NOMO-1 treated with dmso at 0.1 percent for 144 hours (cell line): ENCODE results near the gene KLK12.

ENCODE experiments used
- DNase-seq: peaks from one replicate; lab custom pipeline; 2025; ENCODE audit not compliant: unreplicated experiment; lab: John Stamatoyannopoulos, UW

Gene KLK12

DNA sequence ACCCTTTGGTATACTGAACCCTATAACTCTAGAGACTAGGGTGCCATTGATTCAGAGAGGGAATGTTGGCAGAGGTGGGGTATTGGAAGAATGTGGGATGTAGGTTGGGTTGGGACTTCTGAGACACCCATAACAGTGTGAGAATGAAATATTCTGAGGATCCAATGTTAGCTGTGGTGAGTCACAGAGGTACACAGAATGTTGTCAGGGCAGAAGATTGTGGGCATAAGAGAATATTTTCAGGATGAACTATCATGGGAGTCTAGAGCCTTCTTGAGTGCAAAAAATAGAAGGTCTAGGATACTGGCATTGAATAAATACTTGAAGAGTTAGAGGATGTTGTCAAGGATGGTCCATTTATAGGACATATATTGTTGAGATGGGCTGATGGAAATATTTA lies 21.1 kb upstream of the KLK12 start:
- DNase-seq, result no peak

DNA sequence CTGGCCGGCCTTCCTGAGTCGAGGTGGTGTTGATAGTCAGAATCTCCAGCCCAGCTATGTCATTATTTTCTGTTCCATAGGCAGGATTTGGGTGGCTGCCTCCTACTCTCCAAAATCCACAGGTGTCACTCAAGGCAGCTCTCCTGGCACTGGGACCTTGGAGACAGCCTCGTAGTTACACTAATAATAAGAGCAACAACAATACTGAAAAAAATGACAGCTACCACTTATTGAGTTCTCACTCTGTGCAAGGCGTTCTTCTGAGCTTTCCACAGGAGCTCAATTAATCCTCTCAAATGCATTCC lies 12.2 kb upstream of the KLK12 start:
- no peak for DNase-seq

DNA sequence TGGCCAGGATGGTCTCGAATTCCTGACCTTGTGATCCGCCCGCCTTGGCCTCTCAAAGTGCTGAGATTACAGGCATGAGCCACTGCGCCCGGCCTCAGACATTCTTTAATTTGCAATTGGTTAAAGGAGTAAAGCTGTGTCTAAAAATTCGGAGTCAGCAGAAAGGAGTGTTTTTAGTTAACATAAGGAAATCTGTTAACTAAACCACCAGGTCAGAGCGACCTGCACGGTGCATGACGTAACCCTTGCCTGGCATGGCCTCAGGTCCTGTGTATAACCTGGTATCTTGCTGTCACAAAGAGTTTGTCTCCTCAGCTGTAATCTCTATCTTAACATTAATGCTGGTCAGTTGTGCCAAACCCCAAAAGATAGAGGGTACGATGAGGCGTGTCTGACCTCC lies 9.5 kb upstream of the KLK12 start:
- no peak for DNase-seq

DNA sequence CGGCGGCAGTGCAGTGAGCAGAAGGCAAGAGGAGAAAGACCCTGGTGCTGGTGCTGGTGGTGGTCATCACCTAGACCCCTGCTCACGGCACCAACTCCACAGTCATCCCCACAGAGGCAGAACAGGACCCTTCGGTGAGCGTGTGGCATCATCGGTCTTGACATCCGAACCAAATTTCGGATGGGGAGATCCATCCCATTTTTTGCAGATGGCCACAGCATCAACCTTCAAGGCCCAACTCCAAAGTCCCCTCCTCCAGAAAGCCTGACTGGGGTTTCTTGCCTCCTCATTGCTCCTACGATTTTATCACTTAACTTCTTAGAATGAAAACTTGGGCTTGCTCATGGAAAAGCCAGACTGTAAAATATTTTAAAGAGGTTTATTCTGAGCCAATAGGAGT lies 8.7 kb upstream of the KLK12 start:
- DNase-seq, result no peak

DNA sequence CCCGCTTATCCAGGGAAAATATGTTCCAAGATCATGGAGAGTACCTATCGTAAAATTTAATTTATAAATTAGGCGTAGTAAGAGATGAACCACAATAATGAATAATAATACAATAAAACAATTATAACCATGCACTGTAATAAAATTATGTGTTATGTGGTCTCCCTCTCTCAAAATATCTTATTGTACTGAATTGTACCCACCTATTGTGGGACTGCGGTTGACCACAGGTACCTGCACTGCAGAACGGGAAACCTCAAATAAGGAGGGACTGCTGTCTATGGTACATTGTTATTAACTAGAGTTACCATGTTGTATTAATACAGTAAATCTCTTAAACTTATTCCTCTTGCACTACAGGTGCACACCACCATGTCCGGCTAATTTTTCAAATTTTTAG lies 5.3 kb upstream of the KLK12 start:
- DNase-seq, result no peak

DNA sequence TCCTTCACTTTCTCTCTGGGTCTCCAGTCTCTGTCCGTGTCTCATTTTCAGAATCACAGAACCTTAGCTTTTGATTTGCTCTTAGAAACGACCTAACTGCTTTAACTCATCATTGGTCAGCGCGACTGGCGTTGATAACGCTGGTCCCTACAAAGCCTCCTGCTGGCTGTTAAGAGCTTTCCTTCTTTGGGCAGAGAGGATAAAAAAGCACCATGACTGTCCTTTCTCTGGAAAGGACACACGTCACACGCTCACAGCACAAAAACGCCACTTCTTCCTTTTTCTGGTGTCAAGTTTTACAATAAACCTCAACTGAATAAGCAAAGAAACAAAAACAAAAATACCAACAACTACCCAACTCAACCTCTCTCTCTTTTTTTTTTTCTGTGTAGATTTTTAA lies 1.7 kb upstream of the KLK12 start:
- DNase-seq, result no peak

DNA sequence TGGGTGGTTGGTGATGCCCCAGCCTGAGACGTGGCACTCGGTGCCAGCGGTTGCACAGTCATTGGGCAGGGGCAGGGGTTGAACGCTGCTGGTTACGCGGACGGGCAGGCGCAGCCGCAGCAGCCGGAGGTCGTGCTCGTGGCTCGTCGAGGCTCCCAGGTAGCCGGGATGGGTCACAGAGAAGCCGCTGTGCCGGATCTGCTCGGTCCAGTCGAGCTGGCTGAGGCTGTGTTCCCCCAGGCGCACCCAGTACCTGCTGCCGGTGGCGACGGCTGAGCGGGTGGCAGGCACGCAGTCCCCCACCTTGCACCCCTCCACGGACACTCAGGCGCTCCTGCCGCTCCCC lies 2.9 kb downstream of the KLK12 start:
- DNase-seq, result no peak

DNA sequence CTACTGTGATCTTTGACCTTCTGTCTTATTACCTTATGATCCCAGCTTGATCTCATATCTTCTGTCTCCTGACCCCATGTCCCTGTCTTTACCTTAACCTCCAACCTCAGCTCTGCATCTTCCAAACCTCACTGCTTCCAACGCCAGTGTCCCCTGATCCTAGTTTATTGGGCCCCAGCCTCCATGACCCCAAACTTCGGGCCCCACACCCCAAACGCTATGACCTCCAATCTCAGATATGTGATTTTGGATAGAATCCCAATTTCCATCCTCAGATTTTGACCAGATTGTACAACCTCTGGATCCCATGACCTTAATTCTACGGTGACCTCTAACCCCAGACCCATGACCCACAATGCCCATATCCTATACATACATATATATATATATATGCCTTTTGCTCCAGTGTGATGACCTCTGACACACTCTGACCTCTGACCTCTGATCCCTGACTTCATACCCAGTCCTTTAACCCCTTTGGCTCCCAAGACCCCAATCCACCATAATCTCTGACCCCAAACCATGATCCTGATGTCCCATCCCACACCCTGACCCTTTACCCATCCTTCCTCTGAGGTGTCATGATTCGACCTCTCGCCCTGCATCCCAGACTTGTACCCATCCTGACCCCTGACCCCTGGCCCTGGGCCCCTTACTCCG lies 3.5 kb downstream of the KLK12 start:
- DNase-seq, result no peak

DNA sequence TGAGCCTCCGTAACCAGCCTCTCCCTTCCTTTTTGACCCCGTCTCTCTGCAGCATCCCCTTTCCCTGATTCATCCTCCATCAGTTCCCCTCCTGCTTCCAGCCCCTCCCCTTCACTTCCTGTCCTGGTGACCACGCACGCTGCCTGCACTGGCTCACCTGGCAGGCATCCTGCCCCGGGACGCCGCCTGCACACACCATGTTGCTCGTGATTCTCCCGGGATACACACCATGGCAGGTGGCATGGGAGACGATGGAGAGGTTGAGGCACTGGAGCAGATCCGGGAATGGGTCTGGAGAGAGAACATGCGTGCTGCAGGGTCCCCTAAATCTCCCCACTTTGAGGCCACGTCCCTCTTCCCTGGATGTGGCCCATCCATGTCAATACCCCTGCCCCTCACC lies 4.2 kb downstream of the KLK12 start:
- no peak for DNase-seq

DNA sequence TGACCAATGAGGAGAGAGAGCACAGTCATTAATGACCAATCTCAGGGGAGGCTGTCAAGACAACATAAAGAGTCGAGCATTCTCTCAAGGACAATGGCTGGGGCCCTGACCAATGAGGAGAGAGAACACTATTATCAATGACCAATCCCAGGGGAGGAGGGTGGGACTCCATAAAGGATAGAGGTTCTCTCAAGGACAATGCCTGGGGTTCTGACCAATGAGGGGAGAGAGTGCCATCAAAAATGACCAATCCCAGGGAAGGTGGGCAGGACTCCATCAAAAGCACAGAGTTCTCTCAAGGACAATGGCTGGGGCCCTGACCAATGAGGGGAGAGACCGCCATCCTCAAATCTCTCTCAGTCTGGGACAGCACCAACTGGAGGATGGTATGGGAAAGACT lies 5.1 kb downstream of the KLK12 start:
- no peak for DNase-seq

DNA sequence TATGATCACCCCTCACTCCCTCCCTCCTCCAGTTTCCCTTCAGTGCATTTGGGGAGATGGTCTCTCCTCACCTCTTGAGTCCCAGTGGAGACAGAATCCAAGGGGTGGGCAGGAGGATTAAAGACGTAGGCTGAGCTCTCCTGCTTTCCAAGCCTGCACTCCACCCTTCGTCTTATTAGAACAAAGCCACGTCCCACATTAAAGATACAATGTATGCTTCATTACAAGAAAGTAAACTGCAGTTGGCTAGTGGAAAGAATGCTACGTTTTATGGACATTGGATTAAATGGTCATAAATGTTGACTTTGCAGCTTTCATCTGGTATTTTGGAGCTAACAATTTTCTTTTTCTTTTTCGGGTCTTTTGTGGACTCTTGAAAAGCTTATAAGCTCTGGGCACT lies 6.9 kb downstream of the KLK12 start:
- no peak for DNase-seq

DNA sequence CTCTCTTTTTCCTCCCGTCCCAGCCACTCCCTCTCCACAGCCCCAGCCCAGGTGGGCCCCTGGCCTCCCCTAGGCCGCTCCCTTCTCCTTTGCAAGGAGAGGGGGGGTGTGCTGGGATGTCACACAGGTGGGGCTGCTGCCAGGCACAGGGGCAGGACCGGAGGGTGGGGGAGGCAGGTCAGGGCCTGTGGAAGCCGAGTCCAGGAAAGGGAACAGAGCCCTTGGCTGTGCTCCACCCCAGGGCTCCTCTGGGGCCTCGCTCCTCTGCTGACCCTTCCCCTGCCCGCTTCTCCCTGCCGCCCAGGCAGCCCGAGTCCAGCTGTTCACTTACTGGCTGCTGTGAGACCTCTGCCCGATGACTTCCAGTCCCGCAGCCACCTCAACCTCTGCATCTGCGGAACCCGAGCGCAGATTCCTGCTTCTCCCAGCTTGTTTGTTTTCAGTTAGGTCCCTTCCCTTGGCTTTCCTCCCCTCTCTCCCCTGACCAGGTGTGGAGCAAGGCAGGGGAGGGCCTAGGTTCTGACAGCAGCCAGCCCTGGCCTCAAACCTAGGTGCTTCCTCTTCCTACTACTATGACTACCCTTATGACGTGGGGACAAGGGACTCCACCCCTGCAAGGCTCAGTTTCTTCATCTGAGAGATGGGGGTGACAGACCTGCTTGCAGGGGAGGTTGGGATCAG lies 7.5 kb downstream of the KLK12 start:
- DNase-seq, result no peak

DNA sequence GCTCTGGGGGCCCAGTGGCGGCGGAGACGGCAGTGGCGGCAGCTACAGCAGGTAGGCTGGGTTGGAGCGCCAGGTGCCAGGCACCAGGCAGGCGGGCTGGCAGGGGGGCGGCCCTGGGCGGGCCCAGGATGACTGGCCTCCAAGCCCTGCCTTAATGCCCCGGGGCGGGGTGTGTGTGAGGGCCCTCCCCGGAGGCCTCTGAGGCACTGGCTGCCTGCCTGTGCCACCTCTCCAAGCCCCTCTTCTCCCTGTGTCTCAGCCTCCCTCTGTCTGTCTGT lies 8.3 kb downstream of the KLK12 start, which contains the start of gene KLK11:
TSS of gene KLK11 (minus strand) at position 63 of the 278 bp plus-strand sequence. CDS start 985 bp downstream, outside the sequence.
- DNase-seq, result no peak

DNA sequence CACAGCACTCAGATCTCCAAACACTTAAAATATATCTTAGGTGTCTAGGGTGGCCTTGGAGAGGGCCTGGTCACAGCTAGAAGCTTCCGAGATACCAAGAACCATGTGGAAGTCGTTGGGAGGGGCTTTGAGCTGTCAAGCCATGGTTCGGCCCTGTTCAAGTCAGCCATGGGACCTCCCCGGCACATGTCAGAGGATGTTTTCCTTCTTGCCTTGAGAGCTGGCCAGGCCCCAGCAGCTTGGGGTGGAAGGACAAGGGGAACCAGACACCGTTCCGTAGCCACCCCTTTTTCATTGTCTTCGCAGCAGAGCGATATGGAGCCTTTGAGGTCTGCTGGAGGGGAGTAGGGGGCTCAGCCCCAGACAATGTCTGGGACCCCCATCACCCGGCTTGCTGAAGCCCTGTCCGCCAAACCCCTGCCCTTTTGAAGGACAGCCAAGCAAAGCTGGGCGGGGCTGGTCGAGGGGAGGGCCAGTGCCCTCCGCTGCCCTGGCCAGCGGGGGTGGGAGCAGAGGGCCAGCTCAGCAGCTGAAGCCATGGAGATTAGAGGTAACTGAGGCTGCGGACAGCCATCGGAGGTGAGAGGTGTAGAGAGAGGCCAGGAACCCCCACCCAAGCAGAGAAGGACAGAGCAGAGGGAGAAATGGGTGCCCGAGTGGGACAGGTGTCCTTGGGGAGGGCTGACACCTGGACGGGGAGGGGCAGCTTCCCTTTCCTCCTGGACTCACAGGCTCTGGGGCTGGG lies 8.8 kb downstream of the KLK12 start:
- DNase-seq, result no peak

DNA sequence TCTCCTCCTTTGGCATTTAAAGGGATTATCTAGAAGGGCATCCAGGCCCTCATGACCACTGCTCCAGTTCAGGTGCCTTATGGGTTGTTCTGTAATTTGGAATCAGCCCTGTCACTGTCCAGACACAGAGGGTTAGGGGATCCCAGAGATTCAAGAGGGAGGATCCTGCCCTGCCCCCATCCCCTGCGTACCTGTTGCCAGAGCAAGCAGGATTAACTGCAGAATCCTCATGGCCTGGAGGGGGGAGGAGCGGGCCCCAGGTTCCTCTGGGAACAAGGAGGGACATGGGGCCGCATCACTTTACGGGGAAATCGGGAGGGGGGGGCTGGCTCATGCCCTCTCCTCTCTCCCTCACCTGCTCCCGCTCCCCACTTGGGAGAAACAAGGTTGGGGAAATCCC lies 9.4 kb downstream of the KLK12 start:
- DNase-seq, result no peak

DNA sequence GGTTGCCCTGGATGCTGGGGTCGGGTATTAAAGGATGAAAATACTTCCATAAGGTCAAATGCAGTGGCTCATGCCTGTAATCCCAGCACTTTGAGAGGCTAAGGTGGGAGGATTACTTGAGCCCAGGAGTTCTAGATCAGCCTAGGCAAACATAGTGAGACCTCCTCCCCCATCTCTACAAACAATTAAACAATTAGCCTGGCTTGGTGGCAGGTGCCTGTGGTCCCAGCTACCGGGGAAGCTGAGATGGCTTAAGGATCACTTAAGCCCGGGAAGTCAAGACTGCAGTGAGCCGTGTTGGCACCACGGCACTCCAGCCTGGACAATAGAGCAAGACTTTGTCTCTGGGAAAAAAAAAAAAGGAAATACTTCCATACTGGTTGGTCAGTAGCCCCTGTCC lies 9.9 kb downstream of the KLK12 start:
- no peak for DNase-seq

DNA sequence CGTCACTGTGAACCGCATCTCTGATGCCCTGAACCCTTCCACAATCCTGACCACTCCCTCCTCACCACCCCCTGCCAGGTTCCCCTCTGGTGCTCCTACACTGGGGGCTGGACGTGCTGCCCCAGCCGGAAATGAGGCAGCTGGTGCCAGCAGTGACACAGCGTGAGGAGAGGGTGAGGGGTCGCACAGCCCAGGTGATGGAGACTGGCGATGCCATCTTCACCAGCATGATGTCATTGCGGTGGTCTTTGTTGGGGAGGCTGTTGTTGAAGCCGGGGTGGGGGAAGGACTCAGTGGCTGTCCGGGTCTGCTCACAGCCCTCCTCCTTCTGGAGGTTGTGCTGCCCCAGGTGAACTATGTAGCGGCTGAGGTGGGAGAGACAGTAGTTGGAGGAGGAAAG lies 10.9 kb downstream of the KLK12 start:
- no peak for DNase-seq

DNA sequence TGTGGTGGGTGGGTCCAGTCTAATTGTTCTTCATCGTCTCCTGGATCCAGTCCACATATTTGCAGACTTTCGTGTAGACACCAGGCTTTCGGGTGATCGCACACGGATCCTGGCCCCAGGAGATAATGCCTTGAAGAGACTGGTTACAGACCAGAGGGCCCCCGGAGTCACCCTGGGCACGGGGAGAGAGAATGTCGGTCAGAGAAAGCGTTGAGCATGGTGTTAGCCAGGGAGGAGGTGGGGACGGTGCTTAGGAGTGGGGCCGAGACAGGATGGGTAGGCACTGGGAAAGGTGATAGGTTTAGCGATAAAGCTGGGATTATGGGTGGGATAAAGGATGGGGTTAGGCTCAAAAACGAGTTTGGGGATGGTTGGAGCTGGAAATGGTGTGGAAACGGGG lies 12.3 kb downstream of the KLK12 start:
- DNase-seq, result no peak

DNA sequence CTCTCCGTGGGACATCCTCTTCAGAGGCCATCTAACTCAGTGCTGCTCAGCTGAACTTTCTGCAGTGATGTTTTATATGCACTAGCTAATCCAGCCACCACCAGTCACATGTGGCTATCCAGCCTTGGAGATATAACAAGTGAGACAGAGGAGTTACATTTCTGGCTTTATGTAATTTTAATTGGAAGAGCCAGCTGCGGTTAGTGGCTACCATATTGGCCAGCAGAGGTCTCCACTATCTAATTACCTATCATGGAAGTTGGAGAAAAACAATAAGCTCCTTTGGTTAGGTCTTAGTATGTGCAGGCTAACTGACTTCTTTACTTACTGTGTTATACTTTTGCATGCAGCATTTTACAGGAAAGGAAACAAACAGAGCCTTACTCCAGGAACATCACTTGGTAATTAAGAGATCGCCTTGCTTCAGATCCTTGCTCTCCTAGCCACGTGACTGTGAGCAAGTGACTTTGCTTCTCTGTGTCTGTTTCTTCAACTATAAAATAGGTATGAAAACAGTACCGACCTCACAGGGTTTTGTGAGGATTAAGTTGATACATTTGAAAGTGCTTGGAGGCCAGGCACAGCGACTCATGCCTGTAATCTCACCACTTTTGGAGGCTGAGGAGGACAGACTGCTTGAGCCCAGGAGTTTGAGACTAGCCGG lies 13.7 kb downstream of the KLK12 start:
- no peak for DNase-seq

DNA sequence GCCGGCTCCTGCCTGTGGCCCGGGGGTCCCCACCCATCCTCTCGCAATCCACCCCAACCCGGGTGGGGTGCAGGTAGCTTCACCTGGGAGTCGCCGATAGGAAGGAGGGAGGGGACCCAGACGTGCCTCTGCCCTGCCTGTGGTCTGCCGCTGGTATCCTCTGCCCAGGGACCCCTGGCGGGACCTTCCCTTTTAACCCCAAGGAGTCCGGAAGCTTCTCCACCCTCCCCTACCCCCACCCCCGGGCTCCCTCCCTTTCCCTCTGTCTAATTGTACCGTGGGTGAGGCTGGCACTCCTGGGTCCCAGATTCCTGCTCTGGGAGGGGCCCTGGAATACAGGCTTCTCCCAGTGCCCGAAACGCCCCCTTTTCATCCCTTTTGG lies 15.3 kb downstream of the KLK12 start, which contains the start of gene KLK10:
TSS of gene KLK10 (minus strand) at position 166 of the 382 bp plus-strand sequence. CDS start 579 bp downstream, outside the sequence.
- DNase-seq, result no peak

DNA sequence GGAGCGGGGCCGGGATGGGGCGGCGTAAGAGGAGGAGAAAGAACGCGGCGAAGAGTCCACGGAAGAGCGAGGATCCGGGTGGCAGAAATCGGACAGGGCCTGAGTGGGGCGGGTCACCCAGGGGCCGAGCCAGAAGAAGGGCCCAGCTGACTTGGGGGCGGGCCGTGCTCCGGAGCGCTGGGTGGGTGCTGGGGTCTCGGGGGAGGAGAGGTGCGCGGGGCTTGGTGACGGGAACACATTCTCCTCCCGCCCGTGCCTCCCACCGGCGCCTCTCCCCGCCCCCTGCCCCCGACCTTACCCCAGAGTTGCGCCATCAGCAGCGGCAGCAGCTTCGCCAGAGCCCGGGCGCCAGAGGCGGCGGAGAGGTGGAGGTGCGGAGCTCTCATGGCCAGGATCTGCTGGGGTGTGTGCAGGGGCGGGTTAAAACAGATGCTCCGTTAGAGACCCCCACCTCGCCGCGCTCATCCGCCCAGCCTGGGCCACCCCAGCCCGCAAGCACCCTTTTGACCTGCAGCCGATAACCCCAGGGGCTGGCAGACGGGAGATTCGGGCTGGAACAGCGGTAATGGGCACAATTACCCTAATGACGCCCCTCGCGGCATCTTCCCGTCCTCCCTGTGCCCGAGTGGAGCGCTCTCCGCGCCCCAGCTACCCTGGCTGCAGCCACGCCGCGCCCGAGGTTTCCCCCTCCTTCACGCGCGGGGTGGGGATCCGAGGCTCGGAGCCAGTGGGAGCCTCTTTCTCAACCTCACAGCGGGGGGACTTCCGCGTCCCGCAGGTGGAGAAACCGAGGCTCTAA lies 15.9 kb downstream of the KLK12 start:
- DNase-seq, result no peak
